Nephron progenitor cell (in vitro differentiated cells): ENCODE data around the gene TMPRSS3.

Experiments used
- DNase-seq: peaks from one replicate; pipeline ENCODE4 v3.0.0; 2021
- H3K27ac Mint-ChIP-seq: 2 replicates; pipeline ENCODE4 v1.8.0; 2021; ENCODE audit warnings: mild to moderate bottlenecking, moderate library complexity, mixed read lengths
- H3K27me3 Mint-ChIP-seq: 2 replicates; pipeline ENCODE4 v1.8.0; 2021; ENCODE audit warnings: mild to moderate bottlenecking, low read depth, mixed read lengths; ENCODE audit not compliant: poor library complexity
- H3K36me3 Mint-ChIP-seq: 2 replicates; pipeline ENCODE4 v1.8.0; 2021; ENCODE audit warnings: low read depth, mixed read lengths
- H3K4me1 Mint-ChIP-seq: 2 replicates; pipeline ENCODE4 v1.8.0; 2021; ENCODE audit warnings: mixed read lengths
- H3K4me3 Mint-ChIP-seq: 2 replicates; pipeline ENCODE4 v1.8.0; 2021; ENCODE audit warnings: mild to moderate bottlenecking, moderate library complexity, mixed read lengths
- H3K9me3 Mint-ChIP-seq: 2 replicates; pipeline ENCODE4 v1.8.0; 2021; ENCODE audit warnings: mild to moderate bottlenecking, moderate library complexity, mixed read lengths
- CTCF ChIP-seq: fragments of 200-600 bp; sonication (generic); IDR thresholded peaks from 2 replicates; pipeline ENCODE4 v1.5.0; 2021; ENCODE audit warnings: antibody characterized with exemption

TMPRSS3 gene

GRCh38 chr21:42379426-42380215 is 16.2 kb downstream of the TMPRSS3 start:
- no peak overlapping the region for H3K4me3 Mint-ChIP-seq
- TF ChIP-seq CTCF = no peak
- H3K36me3 Mint-ChIP-seq = no peaks in the 10 kb centered on the region
- H3K27me3 Mint-ChIP-seq = peaks cover 35% of the 10 kb centered on the region
- H3K9me3 Mint-ChIP-seq = peaks cover 15% of the 10 kb centered on the region
- peaks cover 17% of the 10 kb centered on the region for H3K4me1 Mint-ChIP-seq
- H3K27ac Mint-ChIP-seq = no peak overlapping the region
- DNase-seq = no peak

- DNase-seq = no peak
- H3K27ac Mint-ChIP-seq = no peak overlapping the region
- no peak overlapping the region for H3K4me3 Mint-ChIP-seq
- H3K9me3 Mint-ChIP-seq = peaks cover 15% of the 10 kb centered on the region
- peaks cover 41% of the 10 kb centered on the region for H3K27me3 Mint-ChIP-seq
- no peaks in the 10 kb centered on the region for H3K36me3 Mint-ChIP-seq
- no peak for TF ChIP-seq CTCF
- peaks cover 23% of the 10 kb centered on the region for H3K4me1 Mint-ChIP-seq
Measured at GRCh38 chr21:42378418-42378817, 17.4 kb downstream of the TMPRSS3 start.

GRCh38 chr21:42377951-42378340 is 17.9 kb downstream of the TMPRSS3 start:
- Mint-ChIP-seq H3K4me1 (peaks cover 28% of the 10 kb centered on the region), H3K9me3 (peaks cover 15% of the 10 kb centered on the region), H3K27ac (no peak overlapping the region), H3K27me3 (peaks cover 43% of the 10 kb centered on the region), H3K4me3 (no peak overlapping the region), H3K36me3 (no peaks in the 10 kb centered on the region)
- no peak for DNase-seq
- no peak for TF ChIP-seq CTCF

GRCh38 chr21:42377211-42377950 is 18.5 kb downstream of the TMPRSS3 start:
- H3K4me1 Mint-ChIP-seq = peaks cover 29% of the 10 kb centered on the region
- H3K9me3 Mint-ChIP-seq = peaks cover 11% of the 10 kb centered on the region
- no peak overlapping the region for H3K4me3 Mint-ChIP-seq
- no peak for TF ChIP-seq CTCF
- no peaks in the 10 kb centered on the region for H3K36me3 Mint-ChIP-seq
- no peak overlapping the region for H3K27ac Mint-ChIP-seq
- peaks cover 39% of the 10 kb centered on the region for H3K27me3 Mint-ChIP-seq
- DNase-seq = no peak

GRCh38 chr21:42376338-42376982 is 19.4 kb downstream of the TMPRSS3 start:
- Mint-ChIP-seq H3K27me3 (peaks cover 37% of the 10 kb centered on the region), H3K36me3 (no peaks in the 10 kb centered on the region), H3K9me3 (peaks cover 2% of the 10 kb centered on the region), H3K4me1 (peaks cover 29% of the 10 kb centered on the region), H3K27ac (no peak overlapping the region), H3K4me3 (no peak overlapping the region)
- no peak for DNase-seq
- no peak for TF ChIP-seq CTCF
